Measurements from ENCODE around the gene EIF1.
A peak's percentile ranks its signal among the peaks of the same experiment; 100 is the strongest.

EIF1 gene

GRCh38 chr17:41738077-41738800, 49.6 kb downstream of the EIF1 start:
- peak; percentile 69 for DNase-seq

GRCh38 chr17:41738801-41739112, 50.1 kb downstream of the EIF1 start:
- no peak for DNase-seq

- no peak for DNase-seq
These were observed 51.1 kb downstream of the EIF1 start for GRCh38 chr17:41739661-41740352.

GRCh38 chr17:41740506-41740905, 51.8 kb downstream of the EIF1 start:
- DNase-seq: no peak

GRCh38 chr17:41741709-41742108, 53.0 kb downstream of the EIF1 start:
- DNase-seq: no peak

Measured in stimulated activated naive CD4-positive, alpha-beta T cell treated with Interleukin-2 at 50 U/mL for 16 hours (primary cell).